Ishikawa (cell line): ENCODE measurements around the gene CNNM3.

Source experiments
- CEBPB ChIP-seq: IDR thresholded peaks from 2 replicates; pipeline ENCODE4 v1.6.1; 2012
- CREB1 ChIP-seq: IDR thresholded peaks from 2 replicates; pipeline ENCODE4 v1.6.1; 2012; ENCODE audit warnings: low read depth
- EGR1 ChIP-seq: IDR thresholded peaks from 2 replicates; pipeline ENCODE4 v1.6.1; 2012
- EP300 ChIP-seq: IDR thresholded peaks from 2 replicates; pipeline ENCODE4 v1.6.1; 2012; ENCODE audit warnings: borderline replicate concordance
- FOXM1 ChIP-seq: IDR thresholded peaks from 2 replicates; pipeline ENCODE4 v1.6.1; 2012; ENCODE audit warnings: low read depth, borderline replicate concordance
- NFIC ChIP-seq: IDR thresholded peaks from 2 replicates; pipeline ENCODE4 v1.6.1; 2012
- RAD21 ChIP-seq: IDR thresholded peaks from 2 replicates; pipeline ENCODE4 v1.6.1; 2012; ENCODE audit warnings: low read depth
- REST ChIP-seq: IDR thresholded peaks from 2 replicates; pipeline ENCODE4 v1.6.1; 2012; ENCODE audit warnings: low read depth, mild to moderate bottlenecking
- TAF1 ChIP-seq: IDR thresholded peaks from 2 replicates; pipeline ENCODE4 v1.6.1; 2012; ENCODE audit warnings: low read depth, mild to moderate bottlenecking
- TCF12 ChIP-seq: IDR thresholded peaks from 2 replicates; pipeline ENCODE4 v1.6.1; 2012; ENCODE audit warnings: low read depth
- TEAD4 ChIP-seq: IDR thresholded peaks from 2 replicates; pipeline ENCODE4 v1.6.1; 2012
- YY1 ChIP-seq: IDR thresholded peaks from 2 replicates; pipeline ENCODE4 v1.6.1; 2012; ENCODE audit warnings: low read depth
- ZBTB7A ChIP-seq: IDR thresholded peaks from 2 replicates; pipeline ENCODE4 v1.6.1; 2012; ENCODE audit warnings: low read depth
- TF ChIP-seq, protein P1 (sequence below): IDR thresholded peaks from 2 replicates; pipeline ENCODE4 v1.6.1; 2012
- TF ChIP-seq, protein P2 (sequence below): IDR thresholded peaks from 2 replicates; pipeline ENCODE4 v1.6.1; 2012

The CNNM3 gene

GRCh38 chr2:96879545-96880040 is 63.5 kb downstream of the CNNM3 start:
- TF ChIP-seq CEBPB (no peak), TEAD4 (no peak), ZBTB7A (no peak), EGR1 (no peak), YY1 (no peak), TAF1 (no peak), FOXM1 (no peak), REST (no peak), NFIC (no peak), CREB1 (no peak), TCF12 (no peak)
- TF ChIP-seq, protein P1, sequence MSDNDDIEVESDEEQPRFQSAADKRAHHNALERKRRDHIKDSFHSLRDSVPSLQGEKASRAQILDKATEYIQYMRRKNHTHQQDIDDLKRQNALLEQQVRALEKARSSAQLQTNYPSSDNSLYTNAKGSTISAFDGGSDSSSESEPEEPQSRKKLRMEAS, result no peak
- TF ChIP-seq, protein P2, sequence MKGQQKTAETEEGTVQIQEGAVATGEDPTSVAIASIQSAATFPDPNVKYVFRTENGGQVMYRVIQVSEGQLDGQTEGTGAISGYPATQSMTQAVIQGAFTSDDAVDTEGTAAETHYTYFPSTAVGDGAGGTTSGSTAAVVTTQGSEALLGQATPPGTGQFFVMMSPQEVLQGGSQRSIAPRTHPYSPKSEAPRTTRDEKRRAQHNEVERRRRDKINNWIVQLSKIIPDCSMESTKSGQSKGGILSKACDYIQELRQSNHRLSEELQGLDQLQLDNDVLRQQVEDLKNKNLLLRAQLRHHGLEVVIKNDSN, result no peak

- no peak for TF ChIP-seq TCF12
- TF ChIP-seq, protein P1, result no peak
Observed at GRCh38 chr2:96880891-96881273, 64.8 kb downstream of the CNNM3 start.

GRCh38 chr2:96881349-96882195 is 65.5 kb downstream of the CNNM3 start:
- TF ChIP-seq CEBPB (no peak), YY1 (no peak), NFIC (no peak), RAD21 (no peak), EGR1 (no peak), ZBTB7A (no peak), TEAD4 (no peak), EP300 (no peak), REST (no peak), TAF1 (no peak), TCF12 (no peak), FOXM1 (no peak), CREB1 (no peak)
- TF ChIP-seq, protein P1, result no peak
- TF ChIP-seq, protein P2, result no peak

DNA sequence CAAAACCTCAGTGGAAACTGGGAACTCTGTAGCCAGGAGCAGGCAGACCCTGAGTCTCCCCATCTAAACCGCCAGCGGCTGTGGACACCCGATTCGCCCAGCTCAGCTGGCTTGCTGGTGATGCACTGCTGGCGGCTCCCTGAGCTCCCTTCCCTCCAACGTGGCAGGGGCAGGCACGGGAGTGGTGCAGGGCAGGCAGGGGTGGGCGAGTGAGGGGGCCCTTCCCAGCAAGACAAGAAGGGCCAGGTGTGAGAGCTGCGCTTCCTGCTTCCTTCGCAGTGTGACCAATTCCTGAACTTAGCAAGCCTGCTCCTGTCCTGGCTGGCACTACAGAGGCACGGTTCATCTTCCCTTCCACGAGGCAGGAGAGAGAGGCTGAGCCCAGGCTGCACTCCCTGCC is 66.2 kb downstream of the CNNM3 start:
- TF ChIP-seq REST, result no peak
- no peak for TF ChIP-seq ZBTB7A
- TF ChIP-seq TAF1, result no peak
- no peak for TF ChIP-seq CREB1
- no peak for TF ChIP-seq EP300
- TF ChIP-seq, protein P2, result no peak
- no peak for TF ChIP-seq RAD21
- TF ChIP-seq NFIC, result no peak
